Measurements from ENCODE around the gene AFF2. TPM values are rescaled to one million over a fixed set of nuclear protein-coding genes. Genes with fewer than 3 reads are reported as not detected.

AFF2 gene
- total and polyA plus RNA-seq, 12 donors, result 0.07 to 17.9 (median 1.7) TPM

DNA sequence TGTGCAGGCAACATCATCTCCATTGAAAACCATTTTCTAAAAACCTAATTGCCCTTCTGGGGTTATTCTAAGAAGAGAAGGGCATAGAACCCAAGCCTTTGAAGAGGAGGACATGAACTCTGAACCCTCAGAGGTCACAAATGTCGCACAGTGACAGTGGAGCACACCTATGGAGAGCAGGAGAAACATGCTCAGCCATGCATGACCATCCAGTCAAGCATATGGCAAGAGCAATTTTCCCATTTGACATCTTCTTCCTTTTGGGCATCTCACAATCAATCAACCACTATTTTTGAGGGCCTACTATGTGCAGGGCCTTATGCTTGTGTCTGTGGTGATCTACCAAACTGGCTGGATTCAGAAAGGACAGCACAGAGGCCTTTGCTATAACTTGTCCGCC is 30.1 kb upstream of the AFF2 start:
- H3K4me3 ChIP-seq, result no peak overlapping the region
- no peaks in the 10 kb centered on the region for H3K9me3 ChIP-seq (replicated peaks in 1 of 3)
- no peak for TF ChIP-seq POLR2A (IDR thresholded peaks at IDR 0.05)
- TF ChIP-seq, protein P1, sequence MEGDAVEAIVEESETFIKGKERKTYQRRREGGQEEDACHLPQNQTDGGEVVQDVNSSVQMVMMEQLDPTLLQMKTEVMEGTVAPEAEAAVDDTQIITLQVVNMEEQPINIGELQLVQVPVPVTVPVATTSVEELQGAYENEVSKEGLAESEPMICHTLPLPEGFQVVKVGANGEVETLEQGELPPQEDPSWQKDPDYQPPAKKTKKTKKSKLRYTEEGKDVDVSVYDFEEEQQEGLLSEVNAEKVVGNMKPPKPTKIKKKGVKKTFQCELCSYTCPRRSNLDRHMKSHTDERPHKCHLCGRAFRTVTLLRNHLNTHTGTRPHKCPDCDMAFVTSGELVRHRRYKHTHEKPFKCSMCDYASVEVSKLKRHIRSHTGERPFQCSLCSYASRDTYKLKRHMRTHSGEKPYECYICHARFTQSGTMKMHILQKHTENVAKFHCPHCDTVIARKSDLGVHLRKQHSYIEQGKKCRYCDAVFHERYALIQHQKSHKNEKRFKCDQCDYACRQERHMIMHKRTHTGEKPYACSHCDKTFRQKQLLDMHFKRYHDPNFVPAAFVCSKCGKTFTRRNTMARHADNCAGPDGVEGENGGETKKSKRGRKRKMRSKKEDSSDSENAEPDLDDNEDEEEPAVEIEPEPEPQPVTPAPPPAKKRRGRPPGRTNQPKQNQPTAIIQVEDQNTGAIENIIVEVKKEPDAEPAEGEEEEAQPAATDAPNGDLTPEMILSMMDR (IDR thresholded peaks at IDR 0.05), result no peak
- DNase-seq, result no peak
- H3K27ac ChIP-seq, result no peak overlapping the region
- intact Hi-C loops (cut with DNase I), result no loop called here
- peaks cover 5% of the 10 kb centered on the region for H3K27me3 ChIP-seq
- WGBS, 4 donors, result 52 to 89% (median 71%) methylated on average over 2 of the region's 2 CpGs
- H3K4me1 ChIP-seq (replicated peaks in 1 of 2), result no peaks in the 10 kb centered on the region
- no peaks in the 10 kb centered on the region for H3K36me3 ChIP-seq (replicated peaks in 1 of 2)

DNA sequence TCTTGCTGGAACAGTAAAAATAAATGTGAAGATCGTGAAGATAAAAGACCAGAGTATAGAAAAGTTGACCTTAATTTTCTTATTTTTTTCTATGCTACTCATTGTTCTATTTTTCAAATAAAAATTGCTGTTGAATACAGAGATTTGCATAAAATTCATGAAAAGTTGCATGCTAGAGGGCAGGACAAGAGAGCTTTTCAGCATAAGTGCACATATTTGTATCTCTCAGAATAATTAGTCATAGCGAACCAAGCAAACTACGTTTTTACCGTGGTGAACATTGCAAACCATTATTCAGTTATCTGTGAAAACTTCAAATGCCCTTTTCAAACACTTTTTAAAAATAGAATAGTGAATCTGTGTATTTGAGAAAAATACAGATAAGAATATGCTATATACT is 26.4 kb upstream of the AFF2 start:
- H3K36me3 ChIP-seq (replicated peaks in 1 of 2), result no peaks in the 10 kb centered on the region
- DNase-seq, result no peak
- 64 to 72% (median 68%) methylated on average over 4 of the region's 4 CpGs for WGBS, 4 donors

DNA sequence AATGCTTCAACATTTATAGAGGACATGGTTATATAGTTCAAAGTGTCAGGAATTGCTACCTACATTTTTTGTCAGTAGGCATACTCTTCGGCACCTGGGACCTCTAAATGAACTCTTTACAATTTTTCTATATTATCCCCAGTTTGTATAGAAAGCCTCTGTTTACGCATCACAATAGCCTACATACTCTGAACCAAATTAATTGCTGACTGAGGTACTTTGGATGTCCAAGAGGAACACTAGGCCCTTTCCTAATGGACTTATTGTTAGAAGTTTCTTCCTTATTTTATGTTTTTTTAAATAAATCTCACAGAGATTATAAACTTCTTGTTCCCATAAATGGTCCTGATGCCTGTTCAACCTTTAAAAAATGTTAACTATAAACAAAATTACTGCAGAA is 8.4 kb upstream of the AFF2 start:
- no peaks in the 10 kb centered on the region for H3K27me3 ChIP-seq
- H3K4me1 ChIP-seq (replicated peaks in 1 of 2), result no peaks in the 10 kb centered on the region
- no peak for TF ChIP-seq POLR2A (IDR thresholded peaks at IDR 0.05)
- TF ChIP-seq, protein P1 (IDR thresholded peaks at IDR 0.05), result no peak
- H3K4me3 ChIP-seq, result no peak overlapping the region
- no peak overlapping the region for H3K27ac ChIP-seq
- intact Hi-C loops (cut with DNase I), result no loop called here
- no peaks in the 10 kb centered on the region for H3K36me3 ChIP-seq (replicated peaks in 1 of 2)
- 70 to 89% (median 81%) methylated on average over 2 of the region's 2 CpGs for WGBS, 4 donors
- no peaks in the 10 kb centered on the region for H3K9me3 ChIP-seq (replicated peaks in 1 of 3)
- no peak for DNase-seq

More for the DNA sequence above, 26.4 kb upstream of the AFF2 start:
- H3K9me3 ChIP-seq (replicated peaks in 1 of 3), result no peaks in the 10 kb centered on the region
- H3K27me3 ChIP-seq, result peaks cover 5% of the 10 kb centered on the region
- no peaks in the 10 kb centered on the region for H3K4me1 ChIP-seq (replicated peaks in 1 of 2)
- no peak overlapping the region for H3K4me3 ChIP-seq
- intact Hi-C loops (cut with DNase I), result no loop called here
- H3K27ac ChIP-seq, result no peak overlapping the region
- TF ChIP-seq, protein P1 (IDR thresholded peaks at IDR 0.05), result no peak
- TF ChIP-seq POLR2A (IDR thresholded peaks at IDR 0.05), result no peak

- TF ChIP-seq POLR2A (IDR thresholded peaks at IDR 0.05), result no peak
- TF ChIP-seq, protein P1 (IDR thresholded peaks at IDR 0.05), result no peak
- WGBS, 4 donors, result 55 to 72% (median 62%) methylated on average over 3 of the region's 3 CpGs
Measured at GRCh38 chrX:148495176-148495575, 5.2 kb upstream of the AFF2 start.

More at GRCh38 chrX:148495176-148495575, 5.2 kb upstream of the AFF2 start:
- Histone ChIP-seq H3K9me3 (replicated peaks in 1 of 3) (no peaks in the 10 kb centered on the region), H3K4me3 (no peak overlapping the region), H3K4me1 (replicated peaks in 1 of 2) (no peaks in the 10 kb centered on the region), H3K27ac (no peak overlapping the region), H3K36me3 (replicated peaks in 1 of 2) (no peaks in the 10 kb centered on the region), H3K27me3 (no peaks in the 10 kb centered on the region)
- intact Hi-C loops (cut with DNase I), result no loop called here
- no peak for DNase-seq
